ENCODE measurements around the gene EIF5B.
"Not testable (repeated sequence)": the region's sequence is repeated elsewhere in the genome, so short reads cannot be mapped to it uniquely, and the experiment has no call there.

Gene EIF5B

DNA sequence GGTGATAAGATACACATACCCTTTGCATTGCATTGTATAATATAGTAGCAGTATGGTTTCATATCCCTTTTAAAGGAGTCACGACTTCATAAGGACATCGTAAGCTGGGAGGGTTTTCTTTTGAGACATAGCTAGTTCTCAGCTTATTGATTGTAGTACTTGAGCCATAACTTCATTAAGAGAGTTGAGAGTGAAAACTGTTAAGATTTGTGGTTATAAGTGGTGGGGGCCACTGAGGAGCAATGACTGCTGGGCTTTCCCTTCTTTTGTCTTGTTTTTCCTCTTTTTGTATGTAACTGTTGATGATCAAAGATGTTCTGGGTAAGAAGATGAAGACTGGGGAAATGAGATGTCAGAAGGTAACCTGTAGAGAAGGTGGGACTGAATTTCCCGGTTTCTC is 11.0 kb downstream of the EIF5B start:
- FAIRE-seq (no peak), DNase-seq (ENCODE audit: insufficient read length, low spot score) (no peak)
- TF ChIP-seq, protein P1, sequence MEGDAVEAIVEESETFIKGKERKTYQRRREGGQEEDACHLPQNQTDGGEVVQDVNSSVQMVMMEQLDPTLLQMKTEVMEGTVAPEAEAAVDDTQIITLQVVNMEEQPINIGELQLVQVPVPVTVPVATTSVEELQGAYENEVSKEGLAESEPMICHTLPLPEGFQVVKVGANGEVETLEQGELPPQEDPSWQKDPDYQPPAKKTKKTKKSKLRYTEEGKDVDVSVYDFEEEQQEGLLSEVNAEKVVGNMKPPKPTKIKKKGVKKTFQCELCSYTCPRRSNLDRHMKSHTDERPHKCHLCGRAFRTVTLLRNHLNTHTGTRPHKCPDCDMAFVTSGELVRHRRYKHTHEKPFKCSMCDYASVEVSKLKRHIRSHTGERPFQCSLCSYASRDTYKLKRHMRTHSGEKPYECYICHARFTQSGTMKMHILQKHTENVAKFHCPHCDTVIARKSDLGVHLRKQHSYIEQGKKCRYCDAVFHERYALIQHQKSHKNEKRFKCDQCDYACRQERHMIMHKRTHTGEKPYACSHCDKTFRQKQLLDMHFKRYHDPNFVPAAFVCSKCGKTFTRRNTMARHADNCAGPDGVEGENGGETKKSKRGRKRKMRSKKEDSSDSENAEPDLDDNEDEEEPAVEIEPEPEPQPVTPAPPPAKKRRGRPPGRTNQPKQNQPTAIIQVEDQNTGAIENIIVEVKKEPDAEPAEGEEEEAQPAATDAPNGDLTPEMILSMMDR (IDR thresholded peaks at IDR 0.05; ENCODE audit: insufficient read depth, missing control alignments): no peak

DNA sequence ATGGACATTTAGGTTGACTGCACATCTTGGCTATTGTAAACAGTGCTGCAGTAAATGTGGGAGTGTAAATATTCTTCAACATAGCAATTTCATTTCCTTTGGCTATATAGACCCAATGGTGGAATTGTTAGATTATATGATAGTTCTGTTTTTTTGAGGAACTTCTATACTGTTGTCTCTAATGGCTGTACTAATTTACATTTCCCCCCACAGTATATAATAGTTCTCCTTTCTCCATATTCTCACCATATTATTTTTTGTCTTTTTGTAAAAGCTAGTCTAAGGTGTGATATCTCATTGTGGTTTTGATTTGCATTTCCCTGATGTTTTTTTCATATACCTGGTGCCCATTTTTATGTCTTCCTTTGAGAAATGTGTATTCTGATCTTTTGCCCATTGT is 13.0 kb downstream of the EIF5B start:
- TF ChIP-seq, protein P1 (IDR thresholded peaks at IDR 0.05; ENCODE audit: insufficient read depth, missing control alignments): no peak
- no peak for DNase-seq (ENCODE audit: insufficient read length, low spot score)
- FAIRE-seq: no peak

DNA sequence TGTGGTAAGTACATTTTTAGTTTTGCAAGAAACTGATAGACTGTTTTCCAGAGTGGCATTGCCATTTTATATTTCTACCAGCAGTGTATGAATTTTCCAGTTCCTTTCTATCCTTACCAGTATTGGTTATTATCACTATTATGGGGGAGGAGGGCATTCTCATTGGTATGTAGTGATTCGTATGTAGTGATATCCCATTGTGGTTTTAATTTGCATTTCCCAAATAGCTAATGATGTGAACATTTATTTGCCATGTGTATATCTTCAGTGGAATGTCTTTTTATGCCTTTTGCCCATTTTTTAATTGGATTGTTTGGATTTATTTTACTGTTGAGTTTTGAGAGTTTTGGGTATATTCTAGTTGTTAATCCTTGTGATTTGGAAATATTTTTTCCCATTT is 16.9 kb downstream of the EIF5B start:
- TF ChIP-seq, protein P1 (IDR thresholded peaks at IDR 0.05; ENCODE audit: insufficient read depth, missing control alignments): no peak
- peak; percentile 70 for FAIRE-seq

DNA sequence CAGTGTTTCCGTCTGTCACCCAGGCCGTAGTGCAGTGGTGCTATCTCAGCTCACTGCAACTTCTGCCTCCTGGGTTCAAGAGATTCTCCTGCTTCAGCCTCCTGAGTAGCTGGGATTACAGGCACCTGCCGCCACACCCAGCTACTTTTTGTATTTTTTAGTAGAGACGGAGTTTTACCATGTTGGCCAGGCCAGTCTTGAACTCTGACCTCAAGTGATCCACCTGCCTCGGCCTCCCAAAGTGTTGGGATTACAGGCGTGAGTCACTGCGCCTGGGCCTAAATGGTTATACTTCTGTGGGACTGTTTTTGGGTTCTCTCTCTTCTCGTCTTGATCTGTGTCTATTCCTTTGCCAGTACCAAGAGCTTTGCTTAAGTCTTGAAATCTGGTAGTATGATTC is 17.6 kb downstream of the EIF5B start:
- FAIRE-seq; DNase-seq (ENCODE audit: insufficient read length, low spot score): not testable (repeated sequence)

More for the DNA sequence above, 16.9 kb downstream of the EIF5B start:
- DNase-seq (ENCODE audit: insufficient read length, low spot score): no peak

DNA sequence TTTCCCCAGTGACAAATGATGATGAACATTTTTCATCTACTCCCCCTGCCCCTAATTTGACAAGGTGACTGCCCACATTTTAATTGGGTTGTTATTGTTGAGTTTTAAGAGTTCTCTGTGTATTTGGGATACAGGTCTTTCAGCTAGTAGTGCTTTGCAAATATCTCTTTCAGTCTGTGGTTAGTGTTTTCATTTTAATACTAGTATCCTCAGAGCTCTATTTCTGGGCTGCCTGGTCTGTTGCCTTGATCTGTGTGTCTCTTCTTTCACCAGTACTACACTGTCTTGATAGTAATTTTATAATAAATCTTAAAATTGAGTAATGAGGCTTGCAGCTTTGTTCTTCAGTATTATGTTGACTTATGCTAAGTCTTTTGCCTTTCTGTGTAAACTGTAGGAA is 19.7 kb downstream of the EIF5B start:
- FAIRE-seq (no peak), DNase-seq (ENCODE audit: insufficient read length, low spot score) (no peak)
- TF ChIP-seq, protein P1 (IDR thresholded peaks at IDR 0.05; ENCODE audit: insufficient read depth, missing control alignments): no peak

DNA sequence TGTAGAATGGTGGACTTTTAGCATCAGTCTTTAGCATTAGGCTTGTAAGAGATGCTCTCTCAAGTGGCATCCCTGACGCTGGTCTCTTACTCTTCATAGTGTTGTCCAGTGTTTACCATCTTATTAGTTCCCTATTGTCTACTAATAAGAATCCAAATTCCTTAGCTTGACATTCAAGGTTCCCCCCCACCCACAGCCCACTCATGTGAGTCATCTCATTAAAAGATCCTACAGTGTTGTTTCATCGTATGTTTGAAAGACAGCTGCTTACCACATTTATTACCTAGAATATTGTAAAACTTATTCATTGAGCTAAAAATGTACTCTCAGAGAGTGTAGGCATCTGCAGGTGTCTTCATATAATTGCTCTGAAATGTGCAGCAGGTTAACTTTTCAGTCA is 28.5 kb downstream of the EIF5B start:
- DNase-seq (ENCODE audit: insufficient read length, low spot score) (no peak), FAIRE-seq (no peak)
- TF ChIP-seq, protein P1 (IDR thresholded peaks at IDR 0.05; ENCODE audit: insufficient read depth, missing control alignments): no peak

DNA sequence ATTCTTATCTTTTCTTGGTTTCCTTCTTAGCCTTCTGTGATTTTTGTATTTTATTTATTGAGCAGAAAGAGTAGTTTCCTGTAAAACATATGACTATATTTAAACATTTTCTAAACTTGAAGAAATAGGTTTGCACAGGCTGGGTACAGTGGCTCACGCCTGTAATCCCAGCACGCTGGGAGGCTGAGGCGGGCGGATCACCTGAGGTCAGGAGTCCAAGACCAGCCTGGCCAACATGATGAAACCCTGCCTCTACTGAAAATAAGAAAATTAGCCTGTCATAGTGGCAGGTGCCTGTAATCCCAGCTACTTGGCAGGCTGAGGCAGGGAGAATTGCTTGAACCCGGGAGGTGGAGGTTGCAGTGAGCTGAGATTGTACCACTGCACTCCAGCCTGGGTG is 31.7 kb downstream of the EIF5B start:
- not testable (repeated sequence) for FAIRE-seq

DNA sequence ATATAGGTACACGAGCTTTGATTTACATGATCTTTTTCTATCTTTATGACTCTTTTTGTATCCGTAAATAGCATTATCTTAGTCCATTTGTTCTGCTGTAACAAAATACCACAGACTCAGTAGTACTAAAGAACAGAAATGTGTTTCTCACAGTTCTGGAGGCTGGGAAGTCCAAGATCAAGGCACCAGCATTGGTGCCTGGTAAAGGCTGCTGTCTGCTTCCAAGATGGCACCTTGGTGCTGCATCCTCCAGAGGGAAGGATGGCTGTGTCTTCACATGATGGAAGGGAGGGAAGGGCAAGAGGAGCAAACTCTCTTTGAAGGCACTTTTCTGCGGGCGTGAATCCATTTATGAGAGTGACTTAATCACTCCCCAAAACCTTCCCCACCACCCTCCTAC is 36.0 kb downstream of the EIF5B start:
- TF ChIP-seq, protein P1 (IDR thresholded peaks at IDR 0.05; ENCODE audit: insufficient read depth, missing control alignments): no peak
- FAIRE-seq: no peak
- DNase-seq (ENCODE audit: insufficient read length, low spot score): no peak

More for the DNA sequence above, 31.7 kb downstream of the EIF5B start:
- not testable (repeated sequence) for DNase-seq (ENCODE audit: insufficient read length, low spot score)

Measured in D721Med (cell line).